CD4-positive, alpha-beta T cell treated with Interleukin-10 for 1 hour (primary cell): ENCODE data around the gene RPS8.
A peak's percentile ranks its signal among the peaks of the same experiment; 100 is the strongest.
"Not testable (repeated sequence)": the region's sequence is repeated elsewhere in the genome, so short reads cannot be mapped to it uniquely, and the experiment has no call there.

ENCODE experiments used
- DNase-seq: peaks from one replicate; pipeline ENCODE4 v3.0.0-alpha.2; 2020

Gene RPS8

DNA sequence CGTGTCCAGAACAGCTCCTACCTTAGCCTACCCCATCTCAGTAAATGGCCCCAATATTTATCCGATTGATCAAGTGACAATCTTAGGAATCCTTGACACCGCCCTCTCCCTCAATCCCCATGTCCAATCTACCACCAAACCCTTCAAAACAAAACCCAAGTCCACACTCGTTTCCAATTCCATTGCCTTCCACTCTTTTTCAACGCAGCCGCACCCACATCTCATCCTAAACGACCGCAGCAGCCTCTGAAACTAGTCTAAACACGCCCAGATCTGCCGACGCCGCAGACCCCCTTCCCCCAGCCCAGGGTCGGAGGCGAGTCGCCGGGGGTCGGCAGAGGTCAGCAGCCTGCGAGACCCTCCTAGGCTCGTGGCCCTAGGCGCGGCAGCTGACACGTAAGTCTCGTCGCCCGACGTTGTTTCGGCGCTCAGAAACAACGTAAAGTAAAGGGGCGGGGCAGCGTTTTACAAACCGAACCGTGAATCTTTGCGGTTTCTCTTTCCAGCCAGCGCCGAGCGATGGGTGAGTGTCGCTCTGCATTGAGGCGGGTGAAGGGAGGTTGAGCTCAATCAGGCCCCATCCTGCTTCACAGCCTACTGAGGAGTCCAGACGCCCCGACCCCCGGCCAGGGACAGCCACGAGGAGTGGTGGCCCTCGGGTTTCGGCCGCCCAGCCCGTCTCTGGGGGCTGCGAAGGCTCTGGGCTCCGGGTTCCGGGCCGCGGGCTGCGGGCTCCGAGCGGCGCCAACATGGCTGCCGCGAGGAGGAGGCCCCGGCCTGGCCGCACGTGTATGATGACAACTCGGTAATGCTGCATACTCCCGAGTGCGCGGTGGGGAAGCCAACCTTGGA lies at the start of gene RPS8:
Gene RPS8 (plus strand): TSS at position 463 of the 852 bp plus-strand sequence. CDS start 57 bp downstream, at position 520.
- DNase-seq = peak; percentile 92

DNA sequence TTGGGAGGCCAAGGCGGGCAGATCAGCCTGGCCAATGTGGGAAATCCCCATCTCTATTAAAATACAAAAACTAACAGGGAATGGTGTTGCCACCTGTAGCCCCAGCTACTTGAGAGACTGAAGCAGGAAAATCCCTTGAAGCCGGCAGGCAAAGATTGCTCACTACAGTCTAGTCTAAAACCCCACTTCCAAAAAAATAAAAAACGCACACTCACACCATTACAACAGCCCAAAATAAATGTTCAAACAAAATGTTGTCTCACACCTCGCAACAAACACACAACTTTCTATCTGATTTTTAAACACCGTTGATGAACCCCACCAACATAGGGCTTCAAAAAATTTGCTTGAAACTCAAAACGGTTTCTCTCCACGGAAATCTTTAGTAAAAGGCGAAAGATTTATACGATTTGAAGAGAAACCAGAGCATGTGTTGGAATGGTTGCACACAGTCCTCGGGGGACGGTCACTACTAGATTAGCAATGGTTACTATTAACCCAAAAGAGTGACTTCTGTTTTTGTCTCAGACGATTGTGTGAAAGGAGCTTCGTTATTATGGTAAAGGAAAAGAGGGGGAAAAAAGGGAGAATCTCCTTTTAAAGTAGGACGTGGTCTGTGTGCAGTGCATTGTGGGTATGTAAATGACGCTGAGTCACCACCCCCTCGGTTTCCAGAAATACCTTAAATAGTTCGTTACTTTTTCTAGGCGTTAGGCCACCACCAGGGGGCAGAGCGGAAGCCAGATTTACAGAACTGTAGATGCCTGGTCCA lies 44.4 kb upstream of the RPS8 start, which contains the start of gene RNU5D-1:
Gene RNU5D-1 (minus strand): TSS at position 430 of the 772 bp plus-strand sequence.
- peak; percentile 95 for DNase-seq

DNA sequence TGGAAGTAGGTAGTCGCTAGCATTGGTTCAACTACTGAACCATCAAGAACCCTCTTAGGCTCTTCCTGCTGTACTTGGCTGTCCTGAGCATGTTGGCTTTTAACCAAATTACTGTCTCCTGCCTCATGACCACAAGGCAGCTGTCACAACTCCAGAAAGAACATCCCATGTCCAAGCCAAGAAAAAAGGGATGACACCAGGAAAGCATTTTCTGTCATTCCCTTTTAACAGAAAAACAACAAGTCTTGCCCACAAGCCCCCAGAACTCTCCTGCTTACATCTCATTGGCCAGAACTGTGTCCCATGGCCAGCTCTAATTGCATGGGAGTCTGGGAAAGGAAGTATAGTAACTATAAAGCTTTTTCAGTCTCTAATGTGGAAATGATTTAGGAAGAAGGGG lies 42.0 kb upstream of the RPS8 start:
- DNase-seq = no peak

- no peak for DNase-seq
Measured at GRCh38 chr1:44733784-44734183, 41.6 kb upstream of the RPS8 start.

DNA sequence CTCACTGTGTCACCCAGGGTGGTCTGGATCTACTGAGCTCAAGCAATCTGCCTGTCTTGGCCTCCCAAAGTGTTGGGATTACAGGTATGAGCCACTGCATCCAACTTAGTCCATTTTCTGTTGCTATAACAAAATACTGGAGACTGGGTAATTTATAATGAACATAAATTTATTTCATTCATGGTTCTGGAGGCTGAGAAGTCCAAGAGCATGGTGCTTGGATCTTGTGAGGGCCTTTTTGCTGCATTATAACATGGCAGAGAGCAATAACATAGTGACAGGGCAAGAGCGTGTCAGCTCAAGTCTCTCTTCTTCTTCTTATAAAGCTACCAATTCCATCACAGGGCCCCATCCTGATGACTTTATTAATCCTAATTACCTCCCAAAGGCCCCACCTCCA lies 39.3 kb upstream of the RPS8 start:
- no peak for DNase-seq

- DNase-seq = not testable (repeated sequence)
Measured at GRCh38 chr1:44738953-44739306, 36.4 kb upstream of the RPS8 start.

DNA sequence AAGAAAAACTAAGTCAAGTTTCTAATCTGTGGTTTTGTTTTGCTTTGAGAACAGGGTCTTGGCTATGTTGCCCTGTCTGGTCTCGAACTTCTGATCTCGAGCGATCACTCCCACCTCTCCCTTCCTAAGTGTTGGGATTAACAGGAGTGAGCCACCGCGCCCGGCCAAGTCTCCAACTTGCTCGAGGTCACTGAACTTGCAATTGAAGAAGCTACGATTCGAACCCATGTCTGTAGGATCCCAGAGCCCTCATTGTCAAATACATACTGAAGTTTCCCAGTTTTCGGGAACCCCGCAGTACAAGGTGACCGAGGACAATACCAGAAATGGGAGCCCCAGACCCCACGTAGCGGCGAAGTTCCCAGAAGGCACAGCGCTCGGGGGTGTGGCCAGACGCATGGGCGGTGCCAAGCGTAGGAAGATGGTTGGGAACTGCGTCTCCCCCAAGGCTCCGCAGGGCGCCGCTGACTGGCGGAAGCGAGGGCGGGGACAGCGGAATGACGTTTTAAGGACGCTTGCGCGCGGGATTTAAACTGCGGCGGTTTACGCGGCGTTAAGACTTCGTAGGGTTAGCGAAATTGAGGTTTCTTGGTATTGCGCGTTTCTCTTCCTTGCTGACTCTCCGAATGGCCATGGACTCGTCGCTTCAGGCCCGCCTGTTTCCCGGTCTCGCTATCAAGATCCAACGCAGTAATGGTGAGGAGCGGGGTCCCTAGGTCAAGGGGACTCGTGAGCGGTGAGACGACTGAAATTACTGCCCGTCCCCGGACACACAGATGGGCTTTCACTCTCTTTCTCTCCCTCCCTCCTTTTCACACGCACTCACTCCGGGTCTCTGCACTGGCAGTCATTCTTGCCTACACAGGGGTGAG lies 35.8 kb upstream of the RPS8 start, which contains the start of gene KIF2C:
Gene KIF2C (plus strand): TSS at position 531 of the 872 bp plus-strand sequence. CDS start 96 bp downstream, at position 627.
- DNase-seq = peak; percentile 97

DNA sequence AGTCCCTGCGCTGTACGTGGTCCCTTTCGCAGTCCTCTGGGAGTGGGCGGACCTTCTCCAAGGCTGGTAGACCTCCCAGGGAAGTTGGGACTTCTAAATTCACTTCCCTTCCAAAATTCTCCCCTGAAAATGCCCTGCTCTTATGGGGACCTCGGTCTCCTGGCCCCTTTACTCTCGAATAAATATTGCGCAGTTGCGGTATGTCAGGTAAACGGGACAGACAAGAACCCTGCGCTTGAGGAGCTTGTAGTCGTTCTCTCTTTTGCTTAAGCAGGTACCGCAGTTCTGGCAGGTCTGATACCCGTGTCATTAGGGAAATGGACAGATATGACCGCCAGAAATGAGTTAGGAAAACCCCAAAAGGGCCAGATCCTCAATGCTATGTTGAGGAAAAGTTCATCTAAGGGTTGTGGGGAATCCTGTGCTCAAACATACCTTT lies 35.1 kb upstream of the RPS8 start:
- DNase-seq = no peak

- DNase-seq = no peak
Measured at GRCh38 chr1:44743211-44743610, 32.1 kb upstream of the RPS8 start.

DNA sequence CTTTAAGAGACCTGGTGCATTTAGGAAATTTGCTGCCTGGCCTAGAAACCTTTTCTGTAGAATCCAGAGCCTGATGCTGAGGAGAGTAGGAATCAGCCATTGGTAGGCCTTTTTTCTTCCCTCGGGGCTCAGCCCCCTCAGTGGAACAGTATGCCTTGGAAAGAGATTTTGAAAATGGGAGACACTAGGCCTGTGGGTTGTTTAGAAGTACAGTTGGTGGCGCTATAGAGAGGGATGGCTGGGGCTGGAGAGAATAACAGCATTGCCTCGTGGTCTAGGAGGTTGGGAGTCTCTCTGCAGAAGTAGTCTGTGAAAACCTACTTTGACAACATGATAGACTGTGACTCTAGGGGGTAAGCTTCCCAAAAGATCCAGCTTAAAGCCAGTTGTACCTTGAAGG lies 27.5 kb upstream of the RPS8 start:
- no peak for DNase-seq

GRCh38 chr1:44757420-44757819 lies 17.9 kb upstream of the RPS8 start:
- no peak for DNase-seq

- no peak for DNase-seq
Measured at GRCh38 chr1:44759077-44759476, 16.3 kb upstream of the RPS8 start.

GRCh38 chr1:44760876-44761275 lies 14.5 kb upstream of the RPS8 start:
- no peak for DNase-seq

- not testable (repeated sequence) for DNase-seq
Measured at GRCh38 chr1:44766421-44766820, 8.9 kb upstream of the RPS8 start.

DNA sequence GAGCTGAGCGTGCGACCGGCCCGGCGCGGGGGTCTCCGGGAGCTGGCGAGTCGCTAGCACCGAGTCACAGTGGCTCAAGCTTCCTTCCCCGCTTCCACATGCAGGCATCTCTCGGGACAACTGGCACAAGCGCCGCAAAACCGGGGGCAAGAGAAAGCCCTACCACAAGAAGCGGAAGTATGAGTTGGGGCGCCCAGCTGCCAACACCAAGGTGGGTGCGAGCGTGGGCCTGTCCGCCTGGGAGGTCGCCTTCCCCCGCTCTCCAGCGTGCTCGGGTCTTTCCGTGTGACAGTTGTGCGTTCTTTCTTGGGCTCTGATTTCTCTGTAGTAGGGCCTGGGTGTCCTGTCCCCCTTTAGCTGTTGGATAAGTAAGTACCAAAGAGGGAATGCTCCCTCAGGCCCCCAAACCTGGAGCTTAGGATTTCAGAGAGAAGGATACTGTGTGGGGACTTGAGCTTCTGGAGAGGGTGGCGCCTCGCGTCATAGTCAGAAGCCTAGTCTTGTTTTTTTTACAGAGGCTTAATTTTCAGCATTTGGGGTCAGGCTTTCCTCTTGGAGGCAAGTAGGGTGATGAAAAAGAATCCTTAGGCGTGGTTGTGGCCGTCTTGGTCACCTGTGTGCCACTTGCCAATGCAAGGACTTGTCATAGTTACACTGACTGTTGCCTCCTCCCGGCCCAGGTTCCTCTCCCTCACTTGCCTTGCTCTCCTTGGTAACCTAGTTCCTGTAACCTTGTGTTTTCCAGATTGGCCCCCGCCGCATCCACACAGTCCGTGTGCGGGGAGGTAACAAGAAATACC lies 790 bp downstream of the RPS8 start:
- DNase-seq = peak; percentile 38

DNA sequence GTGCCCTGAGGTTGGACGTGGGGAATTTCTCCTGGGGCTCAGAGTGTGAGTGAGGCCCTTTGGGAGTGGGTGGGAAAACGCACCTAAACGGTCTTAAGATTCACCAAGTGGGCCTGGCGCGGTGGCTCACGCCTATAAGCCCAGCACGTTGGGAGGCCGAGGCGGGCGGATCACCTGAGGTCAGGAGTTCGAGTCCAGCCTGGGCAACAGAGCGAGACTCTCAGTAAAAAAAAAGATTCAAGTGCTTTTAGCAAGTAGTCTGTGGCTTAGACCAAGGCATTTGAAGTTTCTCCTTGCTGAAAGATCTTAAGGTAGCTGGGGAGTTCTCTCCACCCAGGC lies 1.4 kb downstream of the RPS8 start:
- no peak for DNase-seq

DNA sequence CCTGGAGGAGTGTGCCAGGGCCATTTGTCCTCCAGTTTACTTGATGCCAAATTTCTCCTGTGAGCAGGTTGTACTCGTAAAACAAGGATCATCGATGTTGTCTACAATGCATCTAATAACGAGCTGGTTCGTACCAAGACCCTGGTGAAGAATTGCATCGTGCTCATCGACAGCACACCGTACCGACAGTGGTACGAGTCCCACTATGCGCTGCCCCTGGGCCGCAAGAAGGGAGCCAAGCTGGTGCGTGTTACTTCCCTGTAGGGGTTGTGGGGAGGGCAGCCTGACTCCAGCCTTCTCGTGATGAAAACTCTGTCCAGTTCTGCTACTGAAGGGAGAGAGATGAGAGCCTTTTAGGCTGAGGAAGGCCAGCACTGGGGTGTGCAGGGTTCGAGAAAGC lies 2.2 kb downstream of the RPS8 start:
- DNase-seq = no peak

- no peak for DNase-seq
Measured at GRCh38 chr1:44777969-44778635, 2.8 kb downstream of the RPS8 start.

- no peak for DNase-seq
Measured at GRCh38 chr1:44778705-44779576, 3.6 kb downstream of the RPS8 start.

DNA sequence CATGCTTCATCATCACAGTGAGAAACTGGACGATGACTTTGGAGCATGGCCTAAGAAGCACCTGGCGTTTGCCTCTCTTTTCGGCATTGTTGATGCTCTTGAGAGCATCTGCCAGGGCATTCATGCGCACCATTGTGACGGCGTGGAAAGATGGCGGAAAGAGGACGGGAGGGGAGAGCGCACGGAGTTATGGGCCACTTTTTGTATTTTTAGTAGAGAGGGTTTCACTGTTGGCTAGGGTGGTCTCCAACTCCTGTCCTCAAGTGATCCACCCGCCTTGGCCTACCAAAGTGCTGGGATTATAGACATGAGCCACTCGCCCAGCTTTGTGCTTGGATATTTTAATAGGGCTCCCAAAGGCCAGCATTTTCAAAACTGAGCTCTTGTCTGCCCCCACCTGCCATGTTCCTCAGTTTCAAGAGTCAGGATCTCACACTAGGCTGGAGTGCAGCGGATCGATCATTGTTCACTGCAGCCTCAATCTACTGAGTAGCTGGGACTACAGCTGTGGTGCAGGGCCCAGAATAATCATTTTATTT lies 5.3 kb downstream of the RPS8 start:
- DNase-seq = no peak
